GM18907 (cell line): Measurements from ENCODE around the gene PIAS1.

Experiments used
- ATAC-seq: cut with Tn5 transposase; IDR thresholded peaks from one replicate; pipeline ENCODE4 v1.9.1; 2021; ENCODE audit warnings: mild to moderate bottlenecking, moderate library complexity; ENCODE audit not compliant: unreplicated experiment

Gene PIAS1

GRCh38 chr15:68062214-68062613 is 8.1 kb downstream of the PIAS1 start:
- no peak for ATAC-seq

DNA sequence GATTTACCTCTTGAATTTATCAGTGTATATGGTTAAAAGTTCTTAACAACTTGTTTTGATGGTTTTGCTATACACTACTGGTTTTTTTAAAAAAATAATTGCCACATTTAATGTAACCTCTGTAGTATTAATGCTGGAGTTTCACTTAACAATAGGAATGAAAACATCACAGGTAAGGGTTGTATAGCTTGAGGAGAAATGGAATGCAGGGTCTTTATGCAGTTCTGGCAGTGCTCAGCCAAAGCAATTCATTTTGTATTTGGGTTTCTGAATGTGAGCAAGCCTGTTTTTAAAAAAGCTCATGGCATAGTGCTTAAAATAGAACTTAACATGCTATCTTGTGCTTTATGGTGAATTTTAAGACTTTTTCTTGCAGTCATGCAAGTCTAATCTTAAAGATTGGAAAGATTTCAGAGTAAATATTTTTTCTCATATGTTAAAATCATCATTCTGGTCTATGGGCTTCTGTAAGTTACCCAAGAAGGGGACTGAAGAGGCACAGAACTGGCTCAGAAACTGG is 8.9 kb downstream of the PIAS1 start:
- ATAC-seq: no peak

DNA sequence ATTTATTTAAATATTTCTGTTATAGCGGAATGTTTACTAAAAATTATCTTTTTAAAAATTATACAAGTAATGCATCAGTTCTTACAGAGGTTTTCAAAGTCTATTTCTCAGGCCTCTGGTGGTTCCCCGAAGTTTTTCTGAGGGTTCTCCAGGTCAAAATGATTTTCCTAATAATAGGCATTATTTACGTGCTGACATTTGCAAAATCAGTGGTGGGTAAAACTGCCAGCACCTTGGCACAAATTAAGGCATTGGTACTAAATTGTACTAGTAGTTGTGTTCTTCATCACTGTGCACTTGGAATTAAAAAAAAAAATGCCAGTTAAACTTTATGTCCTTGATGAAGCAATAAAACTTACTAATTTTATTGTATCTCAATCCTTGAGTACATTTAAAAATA is 9.5 kb downstream of the PIAS1 start:
- ATAC-seq: no peak

DNA sequence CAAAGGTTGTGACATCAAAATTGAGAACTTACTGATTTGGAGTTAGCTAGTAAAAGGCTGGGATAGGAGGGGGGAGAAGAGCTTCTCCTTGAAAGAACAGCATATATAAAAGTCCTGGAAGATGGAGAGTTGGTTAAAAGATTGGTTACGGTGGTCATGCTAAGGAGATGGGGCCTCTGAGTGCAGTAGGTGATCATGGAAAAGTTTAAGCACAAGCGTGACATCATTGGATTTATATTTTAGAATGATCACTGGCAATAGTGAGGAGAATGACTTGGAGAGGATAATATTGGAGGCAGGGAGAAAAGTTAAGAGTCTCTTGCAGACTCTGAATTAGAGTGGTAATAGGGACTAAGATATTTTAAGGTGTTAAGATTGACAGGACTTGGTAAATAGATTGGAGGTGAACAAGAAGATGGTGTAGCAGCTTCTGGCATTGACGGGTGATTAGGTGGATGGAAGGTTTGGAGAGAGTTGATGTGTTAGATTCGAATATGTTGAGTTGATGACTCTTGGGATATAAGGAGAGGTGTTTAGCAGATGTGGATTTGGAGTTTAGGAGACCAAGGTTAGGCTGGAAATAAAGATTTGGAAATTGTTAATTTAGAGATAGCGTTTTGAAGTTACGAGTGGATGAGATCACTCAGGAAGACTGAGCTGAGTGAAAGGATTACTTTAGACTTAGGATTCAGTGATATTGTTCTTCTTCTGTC is 19.6 kb downstream of the PIAS1 start:
- ATAC-seq: no peak

GRCh38 chr15:68075764-68076385 is 21.8 kb downstream of the PIAS1 start:
- ATAC-seq: no peak

DNA sequence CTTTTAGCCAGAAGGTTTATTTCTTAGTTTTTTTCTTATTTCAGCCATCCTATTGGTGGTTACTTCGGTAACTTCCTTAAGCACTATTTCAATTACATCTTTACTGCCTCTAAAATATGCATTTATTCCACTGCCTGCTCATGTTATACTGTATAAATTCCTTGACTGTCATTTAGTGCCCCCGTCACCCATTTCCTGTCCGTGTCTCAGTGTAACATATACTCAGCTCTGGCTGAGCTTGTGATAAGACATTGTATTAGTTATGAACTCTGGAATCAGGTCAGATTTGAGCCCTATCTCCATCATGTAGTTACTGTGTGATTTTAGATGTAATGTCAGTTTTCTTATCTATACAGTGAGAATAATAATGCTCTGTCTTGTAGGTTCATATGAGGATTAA is 24.2 kb downstream of the PIAS1 start:
- no peak for ATAC-seq

DNA sequence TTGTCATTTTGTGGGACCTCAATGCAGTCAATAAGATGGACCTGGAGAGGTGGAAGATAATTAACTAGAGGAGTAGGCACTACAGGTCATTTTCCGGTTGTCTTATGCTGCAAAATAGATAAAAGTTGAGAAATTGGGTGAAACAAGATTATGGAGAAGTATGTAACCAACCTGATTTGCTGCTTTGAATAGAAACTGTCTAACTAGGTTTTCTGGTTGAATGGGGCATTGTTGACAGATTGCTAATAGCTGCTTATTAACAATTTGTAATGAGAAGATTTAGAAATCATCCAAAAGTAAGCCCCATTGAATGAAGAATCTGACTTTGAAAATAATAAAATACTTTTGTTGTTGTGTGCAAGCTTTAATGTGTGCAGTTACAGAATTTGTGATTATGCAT is 26.2 kb downstream of the PIAS1 start:
- no peak for ATAC-seq

- ATAC-seq: no peak
Observed at GRCh38 chr15:68080783-68081182, 26.7 kb downstream of the PIAS1 start.

- no peak for ATAC-seq
Observed at GRCh38 chr15:68081869-68082505, 27.9 kb downstream of the PIAS1 start.

DNA sequence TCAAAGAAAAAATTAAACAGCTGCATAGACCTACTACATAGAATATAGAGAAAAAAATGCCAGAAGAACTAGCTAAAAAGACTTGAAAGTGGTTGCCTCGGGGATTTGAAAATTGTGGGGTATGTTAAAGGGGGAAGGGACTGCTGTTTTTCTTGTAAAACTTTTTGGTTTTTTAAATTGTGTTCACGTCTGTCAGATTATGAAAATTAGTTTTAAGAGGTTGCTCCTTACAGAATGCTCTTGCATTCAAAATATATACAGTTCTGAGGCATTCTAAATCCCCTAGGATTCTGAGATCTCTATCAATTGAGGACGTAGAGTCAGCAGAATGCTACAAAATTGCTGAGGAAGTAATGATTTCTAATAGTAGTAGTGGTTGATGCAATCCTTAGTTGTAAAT is 28.6 kb downstream of the PIAS1 start:
- ATAC-seq: no peak

DNA sequence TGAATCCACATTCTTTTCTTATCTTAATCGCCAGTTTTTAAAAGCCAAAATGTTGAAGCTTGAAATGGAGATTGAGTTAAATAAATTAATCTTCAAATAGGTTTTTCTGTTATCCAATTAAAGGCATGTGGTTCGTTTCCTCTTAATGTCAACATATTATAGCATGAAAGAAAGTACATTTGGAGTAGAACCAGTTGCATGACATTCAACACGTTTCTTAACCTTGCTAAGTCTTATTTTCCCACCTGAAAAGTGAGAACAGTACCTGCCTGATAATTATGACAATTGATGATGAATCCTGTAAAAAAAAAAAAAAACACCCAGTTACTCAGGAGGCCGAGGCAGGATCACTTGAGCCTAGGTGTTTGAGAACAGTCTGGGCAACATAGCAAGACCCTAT is 29.3 kb downstream of the PIAS1 start:
- no peak for ATAC-seq

DNA sequence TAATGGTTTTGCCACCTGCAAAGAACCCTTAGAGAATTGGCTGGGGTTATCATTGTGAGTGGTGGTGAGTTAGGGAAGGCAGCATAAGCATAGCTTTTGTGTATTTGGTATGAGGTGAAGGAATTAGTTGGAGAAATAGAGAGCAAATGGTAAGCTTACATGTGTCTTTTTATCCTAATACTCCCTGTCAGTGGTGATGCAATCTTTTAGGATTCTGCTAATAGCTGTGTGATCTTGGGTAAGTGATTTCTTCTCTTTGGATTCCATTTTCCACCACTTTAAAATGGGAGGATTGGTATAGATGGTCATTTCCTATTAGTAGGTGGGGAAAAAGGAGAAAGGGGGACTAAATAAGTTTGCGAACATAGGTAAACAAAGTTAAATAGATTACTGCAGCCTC is 30.9 kb downstream of the PIAS1 start:
- no peak for ATAC-seq

GRCh38 chr15:68091743-68092142 is 37.6 kb downstream of the PIAS1 start:
- ATAC-seq: no peak

DNA sequence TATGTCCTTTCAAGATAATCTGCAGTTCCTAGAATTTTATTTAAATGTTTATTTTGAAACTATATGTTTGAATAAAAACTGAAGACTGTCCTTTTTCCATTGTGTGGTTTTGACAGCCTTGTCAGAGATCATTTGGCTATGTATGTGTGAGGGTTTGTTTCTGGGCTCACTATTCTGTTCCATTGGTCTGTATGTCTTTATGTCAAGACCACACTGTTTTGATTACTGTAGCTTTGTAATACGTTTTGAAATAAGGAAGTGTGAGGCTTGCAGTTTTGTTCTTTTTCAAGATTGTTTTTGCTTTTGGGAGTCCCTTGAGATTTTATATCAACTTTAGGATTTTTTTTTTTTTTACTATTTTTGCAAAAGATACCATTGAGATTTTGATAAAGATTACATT is 42.0 kb downstream of the PIAS1 start:
- no peak for ATAC-seq

DNA sequence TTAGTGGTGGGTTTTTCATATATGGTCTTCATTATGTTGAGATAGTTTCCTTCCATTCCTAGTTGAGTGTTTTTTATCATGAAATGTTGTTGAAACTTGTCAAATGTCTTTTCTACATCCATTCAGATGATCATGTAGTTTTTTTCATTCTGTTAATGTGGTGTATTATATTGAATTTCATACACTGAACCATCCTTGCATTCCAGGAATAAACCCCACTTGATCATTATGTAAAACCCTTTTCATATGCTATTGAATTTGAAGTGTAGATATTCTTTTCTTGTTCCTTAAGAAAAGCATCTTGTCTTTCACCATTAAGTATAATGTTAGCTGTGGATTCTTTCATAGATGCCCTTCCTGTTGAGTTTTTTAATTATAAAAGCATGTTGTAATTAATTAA is 42.9 kb downstream of the PIAS1 start:
- ATAC-seq: no peak

- no peak for ATAC-seq
Observed at GRCh38 chr15:68098465-68098864, 44.4 kb downstream of the PIAS1 start.

GRCh38 chr15:68100194-68100593 is 46.1 kb downstream of the PIAS1 start:
- ATAC-seq: no peak

DNA sequence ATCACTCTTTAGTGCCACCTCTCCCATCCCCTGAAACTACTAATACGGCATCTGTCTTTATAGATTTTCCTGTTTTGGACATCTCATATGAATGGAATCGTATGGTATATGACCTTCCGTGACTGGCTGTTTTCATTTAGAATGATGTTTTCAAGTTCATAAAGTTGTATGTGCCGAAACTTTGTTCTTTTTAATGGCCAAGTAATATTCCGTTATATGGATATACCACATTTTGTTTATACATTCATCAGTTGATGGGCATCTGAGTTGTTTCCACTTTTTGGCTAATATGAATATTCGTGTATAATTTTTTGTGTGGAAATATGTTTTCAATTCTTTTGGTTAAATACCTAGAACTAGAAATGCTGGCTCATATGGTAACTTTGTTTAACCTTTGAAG is 49.5 kb downstream of the PIAS1 start:
- no peak for ATAC-seq

DNA sequence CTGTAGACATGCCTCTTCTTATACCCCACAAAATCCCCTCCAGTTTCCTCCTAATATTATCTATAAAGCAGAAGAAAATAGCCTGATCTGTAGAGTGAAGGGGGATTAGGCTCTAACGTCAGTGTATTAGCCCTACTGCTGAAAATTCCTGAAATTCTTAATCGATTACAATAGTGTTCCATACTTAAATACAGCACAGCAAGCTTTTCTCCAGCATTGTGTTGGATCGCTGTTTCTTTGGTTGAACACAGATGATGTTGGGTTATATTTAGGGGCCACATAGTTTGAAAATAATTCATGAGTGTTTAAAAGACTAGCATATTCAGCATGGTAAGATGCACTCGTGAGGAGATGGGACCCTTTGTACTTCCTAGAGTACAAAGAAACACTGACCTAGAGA is 52.5 kb downstream of the PIAS1 start:
- ATAC-seq: no peak

DNA sequence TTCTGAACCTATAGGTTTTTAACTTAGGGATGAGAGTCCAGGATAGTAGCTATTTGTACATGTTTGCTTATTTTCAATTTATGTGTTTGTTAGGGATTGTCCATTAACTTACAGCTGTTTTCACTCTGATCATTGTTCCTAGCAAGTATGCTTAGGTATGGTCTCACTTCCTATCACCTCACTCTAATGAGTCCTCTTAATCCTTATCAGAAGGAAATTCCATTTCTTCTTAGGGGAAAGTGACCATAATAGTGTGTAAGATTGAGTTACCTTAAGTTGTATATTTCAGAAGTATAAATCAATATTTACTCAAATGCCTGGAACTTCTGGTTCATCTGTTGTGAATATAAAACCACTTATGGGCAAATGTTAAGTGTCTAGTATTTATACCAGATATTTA is 53.0 kb downstream of the PIAS1 start:
- no peak for ATAC-seq

- ATAC-seq: no peak
Observed at GRCh38 chr15:68112706-68113105, 58.6 kb downstream of the PIAS1 start.

DNA sequence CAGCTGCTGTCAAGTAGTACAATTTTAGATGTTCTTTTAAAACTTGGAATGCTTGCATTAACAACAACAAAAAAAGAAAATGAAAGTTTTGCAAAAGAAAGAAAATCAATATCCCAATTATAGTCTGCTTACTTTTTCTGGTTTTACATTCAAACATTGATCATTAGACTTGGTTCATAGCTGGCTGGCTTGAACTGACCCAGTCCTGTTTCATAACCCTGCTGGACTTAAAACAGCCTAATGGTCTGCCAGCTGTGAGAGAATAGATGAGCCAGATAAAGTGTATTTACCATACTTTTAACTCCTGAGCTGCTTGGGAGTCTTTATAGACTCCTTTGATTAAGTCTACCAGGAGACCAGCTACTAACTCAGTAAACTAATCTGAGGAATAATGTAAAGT is 59.2 kb downstream of the PIAS1 start:
- no peak for ATAC-seq
